KMS-11 (cell line): ENCODE data around the gene CLBA1.
"Not testable (repeated sequence)": the region's sequence is repeated elsewhere in the genome, so short reads cannot be mapped to it uniquely, and the experiment has no call there.

Experiments
- H2AFZ ChIP-seq: fragments of 200-600 bp; sonication (generic); 2 replicates; pipeline ENCODE4 v1.6.1; 2016; ENCODE audit warnings: antibody characterized with exemption, mixed run types, low read depth
- H3K27ac ChIP-seq: fragments of 200-600 bp; sonication (generic); 2 replicates; pipeline ENCODE4 v1.6.1; 2016; ENCODE audit warnings: mild to moderate bottlenecking, mixed run types
- H3K27me3 ChIP-seq: fragments of 200-600 bp; sonication (generic); 2 replicates; pipeline ENCODE4 v1.6.1; 2017; ENCODE audit warnings: mild to moderate bottlenecking, low read depth, mixed run types, moderate library complexity; ENCODE audit not compliant: insufficient read depth
- H3K36me3 ChIP-seq: fragments of 200-600 bp; sonication (generic); 2 replicates; pipeline ENCODE4 v1.6.1; 2017; ENCODE audit warnings: mild to moderate bottlenecking, mixed run types; ENCODE audit not compliant: insufficient read depth
- H3K4me1 ChIP-seq: fragments of 200-600 bp; sonication (generic); 2 replicates; pipeline ENCODE4 v1.6.1; 2016; ENCODE audit warnings: mild to moderate bottlenecking, low read depth, mixed run types; ENCODE audit not compliant: poor library complexity, severe bottlenecking
- H3K4me2 ChIP-seq: fragments of 200-600 bp; sonication (generic); 2 replicates; pipeline ENCODE4 v1.7.0; 2016; ENCODE audit warnings: mild to moderate bottlenecking, mixed run types
- H3K4me3 ChIP-seq: fragments of 200-600 bp; sonication (generic); IDR thresholded peaks from 2 replicates; pipeline ENCODE4 v1.6.1; 2017; ENCODE audit warnings: low read depth, low read length, mixed read lengths; ENCODE audit not compliant: insufficient read depth
- H3K79me2 ChIP-seq: fragments of 200-600 bp; sonication (generic); 2 replicates; pipeline ENCODE4 v1.6.1; 2016; ENCODE audit warnings: low read depth, mixed run types; ENCODE audit not compliant: insufficient read depth
- H3K9ac ChIP-seq: fragments of 200-600 bp; sonication (generic); 2 replicates; pipeline ENCODE4 v1.6.1; 2016; ENCODE audit warnings: mild to moderate bottlenecking, mixed run types
- H4K20me1 ChIP-seq: fragments of 200-600 bp; sonication (generic); 2 replicates; pipeline ENCODE4 v1.6.1; 2016; ENCODE audit warnings: mild to moderate bottlenecking, mixed run types; ENCODE audit not compliant: insufficient read depth
- CTCF ChIP-seq: fragments of 200-600 bp; sonication (generic); conservative IDR thresholded peaks from 2 replicates; pipeline ENCODE4 v1.6.1; 2017; ENCODE audit warnings: low read depth, mild to moderate bottlenecking, antibody characterized with exemption, low read length, moderate library complexity, mixed read lengths

Gene CLBA1

GRCh38 chr14:105028251-105028927 is 42.8 kb downstream of the CLBA1 start:
- Histone ChIP-seq H3K4me1 (peaks cover 9% of the 10 kb centered on the region), H3K4me2 (no peak overlapping the region), H3K36me3 (no peaks in the 10 kb centered on the region), H2AFZ (no peak overlapping the region), H3K9ac (no peak overlapping the region), H3K4me3 (no peak overlapping the region), H3K27me3 (no peaks in the 10 kb centered on the region), H3K79me2 (no peaks in the 10 kb centered on the region), H3K27ac (no peak overlapping the region), H4K20me1 (no peaks in the 10 kb centered on the region)
- no peak for TF ChIP-seq CTCF

GRCh38 chr14:105029402-105029801 is 43.8 kb downstream of the CLBA1 start:
- Histone ChIP-seq H3K27me3 (no peaks in the 10 kb centered on the region), H2AFZ (no peak overlapping the region), H3K79me2 (no peaks in the 10 kb centered on the region), H3K4me2 (no peak overlapping the region), H3K36me3 (no peaks in the 10 kb centered on the region), H3K4me1 (peaks cover 9% of the 10 kb centered on the region), H3K27ac (no peak overlapping the region), H3K4me3 (no peak overlapping the region), H4K20me1 (no peaks in the 10 kb centered on the region), H3K9ac (no peak overlapping the region)
- no peak for TF ChIP-seq CTCF

GRCh38 chr14:105030194-105030593 is 44.6 kb downstream of the CLBA1 start:
- no peak overlapping the region for H3K9ac ChIP-seq
- H3K4me1 ChIP-seq: peaks cover 9% of the 10 kb centered on the region
- no peak overlapping the region for H2AFZ ChIP-seq
- TF ChIP-seq CTCF: no peak
- no peak overlapping the region for H3K4me2 ChIP-seq
- H3K36me3 ChIP-seq: no peaks in the 10 kb centered on the region
- H3K27me3 ChIP-seq: no peaks in the 10 kb centered on the region
- H4K20me1 ChIP-seq: no peaks in the 10 kb centered on the region
- H3K79me2 ChIP-seq: no peaks in the 10 kb centered on the region
- no peak overlapping the region for H3K27ac ChIP-seq
- H3K4me3 ChIP-seq: no peak overlapping the region

GRCh38 chr14:105030836-105031396 is 45.3 kb downstream of the CLBA1 start:
- no peak for TF ChIP-seq CTCF
- H3K4me2 ChIP-seq: no peak overlapping the region
- H3K4me3 ChIP-seq: no peak overlapping the region
- no peaks in the 10 kb centered on the region for H3K27me3 ChIP-seq
- no peak overlapping the region for H3K9ac ChIP-seq
- no peaks in the 10 kb centered on the region for H3K36me3 ChIP-seq
- H2AFZ ChIP-seq: no peak overlapping the region
- no peaks in the 10 kb centered on the region for H4K20me1 ChIP-seq
- no peak overlapping the region for H3K27ac ChIP-seq
- peaks cover 9% of the 10 kb centered on the region for H3K4me1 ChIP-seq
- no peaks in the 10 kb centered on the region for H3K79me2 ChIP-seq

GRCh38 chr14:105032451-105032901 is 46.9 kb downstream of the CLBA1 start:
- H3K27me3 ChIP-seq, H3K36me3 ChIP-seq, H3K4me2 ChIP-seq, H2AFZ ChIP-seq, H3K9ac ChIP-seq, H4K20me1 ChIP-seq, H3K4me3 ChIP-seq, H3K4me1 ChIP-seq, H3K27ac ChIP-seq, H3K79me2 ChIP-seq: not testable (repeated sequence)

- not testable (repeated sequence) for H3K4me3 ChIP-seq, H3K27me3 ChIP-seq, H3K27ac ChIP-seq, H3K36me3 ChIP-seq, H3K9ac ChIP-seq, H2AFZ ChIP-seq, H4K20me1 ChIP-seq, H3K79me2 ChIP-seq, H3K4me1 ChIP-seq, H3K4me2 ChIP-seq
Observed at GRCh38 chr14:105033412-105033900, 47.9 kb downstream of the CLBA1 start.
